ENCODE data around the gene SPAG5. TPM values are rescaled to one million over a fixed set of nuclear protein-coding genes. Genes with fewer than 3 reads are reported as not detected.

Gene SPAG5
- total and polyA plus RNA-seq, 2 experiments from 2014 or later: 99.6 to 104 TPM

DNA sequence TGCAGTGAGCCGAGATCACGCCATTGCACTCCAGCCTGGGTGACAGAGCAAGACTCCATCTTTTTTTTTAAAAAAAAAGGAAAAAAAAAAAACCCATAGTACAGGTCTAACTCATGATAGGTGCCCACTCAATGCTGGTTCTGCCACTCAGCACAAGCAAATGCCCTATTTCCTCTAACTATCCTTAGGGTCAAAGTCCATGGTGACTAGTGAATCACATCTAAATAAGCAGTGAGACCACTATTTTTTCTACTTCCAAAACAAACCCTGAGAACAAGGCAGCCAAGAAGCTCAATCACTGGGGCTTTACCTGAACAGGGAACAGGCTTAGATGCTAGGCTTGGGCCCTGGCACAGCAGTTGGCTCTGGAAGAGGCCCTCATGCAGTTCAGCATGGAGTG, 42.8 kb upstream of the SPAG5 start (continued):
- TF ChIP-seq, protein P1, sequence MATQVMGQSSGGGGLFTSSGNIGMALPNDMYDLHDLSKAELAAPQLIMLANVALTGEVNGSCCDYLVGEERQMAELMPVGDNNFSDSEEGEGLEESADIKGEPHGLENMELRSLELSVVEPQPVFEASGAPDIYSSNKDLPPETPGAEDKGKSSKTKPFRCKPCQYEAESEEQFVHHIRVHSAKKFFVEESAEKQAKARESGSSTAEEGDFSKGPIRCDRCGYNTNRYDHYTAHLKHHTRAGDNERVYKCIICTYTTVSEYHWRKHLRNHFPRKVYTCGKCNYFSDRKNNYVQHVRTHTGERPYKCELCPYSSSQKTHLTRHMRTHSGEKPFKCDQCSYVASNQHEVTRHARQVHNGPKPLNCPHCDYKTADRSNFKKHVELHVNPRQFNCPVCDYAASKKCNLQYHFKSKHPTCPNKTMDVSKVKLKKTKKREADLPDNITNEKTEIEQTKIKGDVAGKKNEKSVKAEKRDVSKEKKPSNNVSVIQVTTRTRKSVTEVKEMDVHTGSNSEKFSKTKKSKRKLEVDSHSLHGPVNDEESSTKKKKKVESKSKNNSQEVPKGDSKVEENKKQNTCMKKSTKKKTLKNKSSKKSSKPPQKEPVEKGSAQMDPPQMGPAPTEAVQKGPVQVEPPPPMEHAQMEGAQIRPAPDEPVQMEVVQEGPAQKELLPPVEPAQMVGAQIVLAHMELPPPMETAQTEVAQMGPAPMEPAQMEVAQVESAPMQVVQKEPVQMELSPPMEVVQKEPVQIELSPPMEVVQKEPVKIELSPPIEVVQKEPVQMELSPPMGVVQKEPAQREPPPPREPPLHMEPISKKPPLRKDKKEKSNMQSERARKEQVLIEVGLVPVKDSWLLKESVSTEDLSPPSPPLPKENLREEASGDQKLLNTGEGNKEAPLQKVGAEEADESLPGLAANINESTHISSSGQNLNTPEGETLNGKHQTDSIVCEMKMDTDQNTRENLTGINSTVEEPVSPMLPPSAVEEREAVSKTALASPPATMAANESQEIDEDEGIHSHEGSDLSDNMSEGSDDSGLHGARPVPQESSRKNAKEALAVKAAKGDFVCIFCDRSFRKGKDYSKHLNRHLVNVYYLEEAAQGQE (IDR thresholded peaks at IDR 0.05; ENCODE audit: unreplicated experiment): no peak
- TF ChIP-seq CTCF (conservative IDR thresholded peaks at IDR 0.05; ENCODE audit: low read depth in 2 of 2) (no peak), ZNF114 (CRISPR knock-in tag; IDR thresholded peaks at IDR 0.05) (no peak), CREB1 (CRISPR knock-in tag; IDR thresholded peaks at IDR 0.05; ENCODE audit: low read depth) (no peak), EZH2 (IDR thresholded peaks at IDR 0.05; ENCODE audit: low read depth, unreplicated experiment) (no peak), ETS1 (IDR thresholded peaks at IDR 0.05) (no peak)

GRCh38 chr17:28635506-28635905, 36.7 kb upstream of the SPAG5 start:
- Mint-ChIP-seq H3K36me3 (ENCODE audit: low read depth) (peaks cover 96% of the 10 kb centered on the region), H3K4me1 (no peaks in the 10 kb centered on the region; the same call in 2 of the 3 replicates), H3K4me3 (no peak overlapping the region), H3K9me3 (no peaks in the 10 kb centered on the region), H3K27ac (no peak overlapping the region), H3K27me3 (ENCODE audit: insufficient read depth, low read depth, poor library complexity) (peaks cover 1% of the 10 kb centered on the region)
- H3K4me3 ChIP-seq: no peak overlapping the region
- H3K36me3 ChIP-seq (ENCODE audit: insufficient read depth): peaks cover 83% of the 10 kb centered on the region
- H3F3A ChIP-seq (replicated peaks; ENCODE audit: low read depth): 0 out of 2 replicates have a peak, but pooled peaks cover 15% of the 10 kb centered on the region
- H3K4me2 ChIP-seq: no peak overlapping the region
- no peak for ATAC-seq
- no peak for DNase-seq (ENCODE audit: low spot score)
- no peaks in the 10 kb centered on the region for H3K4me1 ChIP-seq (ENCODE audit: insufficient read depth)
- H3K27me3 ChIP-seq (ENCODE audit: insufficient read depth): no peaks in the 10 kb centered on the region
- H3K9me2 ChIP-seq (ENCODE audit: insufficient read depth): no peaks in the 10 kb centered on the region
- no peak overlapping the region for H2AFZ ChIP-seq
- TF ChIP-seq EZH2 (IDR thresholded peaks at IDR 0.05; ENCODE audit: low read depth, unreplicated experiment): no peak
- TF ChIP-seq EZH2phosphoT487 (IDR thresholded peaks at IDR 0.05; ENCODE audit: unreplicated experiment): no peak
- TF ChIP-seq, protein P1 (IDR thresholded peaks at IDR 0.05; ENCODE audit: unreplicated experiment): no peak
- no peak for TF ChIP-seq STAT1 (IDR thresholded peaks at IDR 0.05; ENCODE audit: unreplicated experiment)
- no peak for TF ChIP-seq ZNF331 (CRISPR knock-in tag; IDR thresholded peaks at IDR 0.05; ENCODE audit: low read depth)
- no peak for TF ChIP-seq ZNF114 (CRISPR knock-in tag; IDR thresholded peaks at IDR 0.05)
- TF ChIP-seq CREB1 (CRISPR knock-in tag; IDR thresholded peaks at IDR 0.05; ENCODE audit: low read depth): no peak
- no peak for TF ChIP-seq NANOG (IDR thresholded peaks at IDR 0.05; ENCODE audit: borderline replicate concordance)
- H3K27ac ChIP-seq (ENCODE audit: low read depth): no peak overlapping the region
- H3K79me2 ChIP-seq (replicated peaks; ENCODE audit: insufficient read depth): peaks cover 40% of the 10 kb centered on the region
- peaks cover 39% of the 10 kb centered on the region for H4K20me1 ChIP-seq (replicated peaks; ENCODE audit: insufficient read depth)

Data from GM23338 (cell line).